Keratinocyte (primary cell): ENCODE measurements around the gene CHL1. TPM values are rescaled to one million over a fixed set of nuclear protein-coding genes. Genes with fewer than 3 reads are reported as not detected.

Experiments used
- DNase-seq: peaks from one replicate; pipeline ENCODE4 v3.0.0-alpha.2; 2011; ENCODE audit warnings: low read depth, missing footprints, low spot score
- FAIRE-seq: peaks from 2 replicates; lab custom pipeline; 2011; peaks lifted over from hg19 to GRCh38; lab: Jason Lieb, UNC
- H2AFZ ChIP-seq: 2 replicates; pipeline ENCODE4 v1.6.0; 2012; ENCODE audit warnings: low read length, control low read depth, inconsistent platforms; ENCODE audit not compliant: control insufficient read depth
- H3K27ac ChIP-seq: 2 replicates; pipeline ENCODE4 v1.5.1; 2011; ENCODE audit warnings: low read length; ENCODE audit not compliant: control insufficient read depth, insufficient read depth
- H3K27me3 ChIP-seq: 3 replicates; pipeline ENCODE4 v1.6.0; 2011; ENCODE audit warnings: low read length; ENCODE audit not compliant: control insufficient read depth, insufficient read depth; ENCODE audit errors: extremely low read depth
- H3K36me3 ChIP-seq, 2 experiments: 2 replicates in 1 of 2; 3 replicates in 1 of 2; pipeline ENCODE4 v1.5.1; 2011; ENCODE audit warnings: low read length in 2 of 2, mild to moderate bottlenecking in 1 of 2; ENCODE audit not compliant: control insufficient read depth in 2 of 2, insufficient read depth in 2 of 2; ENCODE audit errors: extremely low read depth in 1 of 2
- H3K4me1 ChIP-seq: 3 replicates; pipeline ENCODE4 v1.5.1; 2011; ENCODE audit warnings: low read length; ENCODE audit not compliant: control insufficient read depth, insufficient read depth; ENCODE audit errors: extremely low read depth
- H3K4me2 ChIP-seq: 3 replicates; pipeline ENCODE4 v1.6.0; 2011; ENCODE audit warnings: low read depth, low read length; ENCODE audit not compliant: control insufficient read depth, insufficient read depth; ENCODE audit errors: extremely low read depth
- H3K4me3 ChIP-seq, 3 experiments: fragments of 200-600 bp in 1 of 3; sonication (generic) in 1 of 3; 2 replicates in 2 of 3; 3 replicates in 1 of 3; pipeline ENCODE4 v1.5.1; 2011 to 2016; ENCODE audit warnings: low read length in 3 of 3, mild to moderate bottlenecking in 3 of 3, control low read depth in 2 of 3, inconsistent platforms in 1 of 3, low read depth in 1 of 3, mixed read lengths in 1 of 3, mixed run types in 1 of 3, moderate library complexity in 1 of 3; ENCODE audit not compliant: control insufficient read depth in 2 of 3, insufficient read depth in 2 of 3; ENCODE audit errors: extremely low read depth in 1 of 3
- H3K79me2 ChIP-seq: 2 replicates; pipeline ENCODE4 v1.6.0; 2012; ENCODE audit warnings: low read length; ENCODE audit not compliant: control insufficient read depth, insufficient read depth
- H3K9ac ChIP-seq: 3 replicates; pipeline ENCODE4 v1.6.0; 2011; ENCODE audit warnings: low read length; ENCODE audit not compliant: control insufficient read depth, insufficient read depth; ENCODE audit errors: extremely low read depth
- H3K9me1 ChIP-seq: 3 replicates; pipeline ENCODE4 v1.6.0; 2011; ENCODE audit warnings: low read length; ENCODE audit not compliant: control insufficient read depth, insufficient read depth; ENCODE audit errors: extremely low read depth
- H3K9me3 ChIP-seq: 2 replicates; pipeline ENCODE4 v1.5.1; 2012; ENCODE audit warnings: low read depth, low read length; ENCODE audit not compliant: control insufficient read depth
- H4K20me1 ChIP-seq: 3 replicates; pipeline ENCODE4 v1.6.0; 2011; ENCODE audit warnings: low read length; ENCODE audit not compliant: control insufficient read depth, insufficient read depth; ENCODE audit errors: extremely low read depth
- CTCF ChIP-seq, 3 experiments: IDR thresholded peaks in 1 of 3; conservative IDR thresholded peaks in 1 of 3; optimal IDR thresholded peaks in 1 of 3; 2 replicates in 2 of 3; 3 replicates in 1 of 3; pipeline versions ENCODE3 to v1.5.1; 2011; ENCODE audit warnings: low read length in 3 of 3, mild to moderate bottlenecking in 3 of 3, moderate library complexity in 2 of 3, control low read depth in 1 of 3, inconsistent platforms in 1 of 3; ENCODE audit not compliant: insufficient read depth in 2 of 3; ENCODE audit errors: extremely low read depth in 1 of 3
- EZH2 ChIP-seq: IDR thresholded peaks from one replicate; pipeline ENCODE4 v1.6.1; 2012; ENCODE audit warnings: inconsistent platforms, mild to moderate bottlenecking, low read length, moderate library complexity
- dilution Hi-C: fragments of 300-500 bp; cut with MboI; formaldehyde crosslinking; loops from one replicate; pipeline ENCODE4 v1.7.0; 2020; ENCODE audit warnings: low sequenced_read_pairs; ENCODE audit not compliant: extremely low pct_ligation_motif_present
- polyA plus RNA-seq, 5 experiments: library from polyadenylated mRNA; depleted of rRNA in 3 of 5; stranded (reverse) in 3 of 5; stranded (forward) in 1 of 5; unstranded in 1 of 5; fragments of >200 nt; gene quantifications; 1 replicate in 1 of 5; 2 replicates in 3 of 5; 3 replicates in 1 of 5; pipeline versions ENCODE4 v1.2.1 to v1.2.3, GENCODE V29; 2011 to 2012; ENCODE audit warnings: missing spikeins in 2 of 5, low read depth in 1 of 5, low replicate concordance in 1 of 5

CHL1 gene
- polyA plus RNA-seq, 1 donor (not counting 4 experiments of a cell fraction or from before 2014, with no cell fraction given), result 0.04 TPM

GRCh38 chr3:184976-185375 lies 11.6 kb upstream of the CHL1 start:
- Histone ChIP-seq H3K4me2 (no peak overlapping the region), H2AFZ (no peak overlapping the region), H3K27ac (no peak overlapping the region), H3K9me1 (no peaks in the 10 kb centered on the region), H3K9ac (no peak overlapping the region), H4K20me1 (no peaks in the 10 kb centered on the region), H3K9me3 (no peaks in the 10 kb centered on the region), H3K4me1 (no peaks in the 10 kb centered on the region), H3K36me3 (no peaks in the 10 kb centered on the region), H3K4me3 (no peak overlapping the region), H3K79me2 (no peaks in the 10 kb centered on the region), H3K27me3 (no peaks in the 10 kb centered on the region)
- no peak for DNase-seq
- no peak for FAIRE-seq
- dilution Hi-C loops, result no loop called here
- TF ChIP-seq CTCF (optimal IDR thresholded peaks at IDR 0.05 in 1 of 3, IDR thresholded peaks at IDR 0.05 in 1 of 3, conservative IDR thresholded peaks at IDR 0.05 in 1 of 3; ENCODE audit: extremely low read depth in 1 of 3, insufficient read depth in 2 of 3, low read length in 3 of 3) (no peak), EZH2 (no peak)

- Histone ChIP-seq H3K4me1 (peaks cover 4% of the 10 kb centered on the region), H3K4me3 (no peak overlapping the region), H2AFZ (no peak overlapping the region), H4K20me1 (no peaks in the 10 kb centered on the region), H3K79me2 (no peaks in the 10 kb centered on the region), H3K27ac (no peak overlapping the region), H3K4me2 (no peak overlapping the region), H3K9ac (no peak overlapping the region), H3K9me3 (no peaks in the 10 kb centered on the region), H3K27me3 (peaks cover 35% of the 10 kb centered on the region), H3K36me3 (no peaks in the 10 kb centered on the region), H3K9me1 (no peaks in the 10 kb centered on the region)
- DNase-seq, result no peak
- dilution Hi-C loops, result no loop called here
- TF ChIP-seq EZH2, result no peak
- no peak for FAIRE-seq
Observed at GRCh38 chr3:192215-192929, 4.2 kb upstream of the CHL1 start.

- H3K79me2 ChIP-seq, result no peaks in the 10 kb centered on the region
- no peak overlapping the region for H3K4me3 ChIP-seq
- no peak overlapping the region for H3K4me2 ChIP-seq
- H3K27me3 ChIP-seq, result peaks cover 51% of the 10 kb centered on the region
- no peak overlapping the region for H3K27ac ChIP-seq
- no peaks in the 10 kb centered on the region for H3K9me3 ChIP-seq
- peaks cover 4% of the 10 kb centered on the region for H3K4me1 ChIP-seq
- H3K9me1 ChIP-seq, result no peaks in the 10 kb centered on the region
- H3K36me3 ChIP-seq, result no peaks in the 10 kb centered on the region
- TF ChIP-seq CTCF (optimal IDR thresholded peaks at IDR 0.05 in 1 of 3, IDR thresholded peaks at IDR 0.05 in 1 of 3, conservative IDR thresholded peaks at IDR 0.05 in 1 of 3; ENCODE audit: extremely low read depth in 1 of 3, insufficient read depth in 2 of 3, low read length in 3 of 3), result no peak
- TF ChIP-seq EZH2, result no peak
- H4K20me1 ChIP-seq, result no peaks in the 10 kb centered on the region
- no peak overlapping the region for H2AFZ ChIP-seq
- no peak for FAIRE-seq
- no peak overlapping the region for H3K9ac ChIP-seq
- dilution Hi-C loops, result no loop called here
- no peak for DNase-seq
Observed at GRCh38 chr3:194001-194400, 2.6 kb upstream of the CHL1 start.
